Tibial artery (tissue), 4 donors: ENCODE data around the gene CFD.

Experiments
- DNase-seq, 2 donors: peaks; one replicate each; pipeline ENCODE4 v3.0.0-alpha.2; 2019
- H3K27ac ChIP-seq, 2 donors: fragments of 200-600 bp; sonication (generic) in 1 of 2; 1 replicate in 1 of 2; 2 replicates in 1 of 2; pipeline ENCODE4 v1.5.1; 2018 to 2019; ENCODE audit warnings: mild to moderate bottlenecking in 1 of 2
- H3K27me3 ChIP-seq, 2 donors: fragments of 200-600 bp; sonication (generic) in 1 of 2; one replicate each; pipeline versions ENCODE4 v1.5.1 to v1.6.0; 2016 to 2019
- H3K36me3 ChIP-seq, 3 donors: fragments of 200-600 bp; sonication (generic) in 2 of 3; one replicate each; pipeline ENCODE4 v1.5.1; 2016 to 2019; ENCODE audit warnings: mild to moderate bottlenecking in 2 of 3
- H3K4me1 ChIP-seq, 4 donors: fragments of 200-600 bp; sonication (generic) in 2 of 4; 1 replicate in 3 of 4; 2 replicates in 1 of 4; pipeline ENCODE4 v1.5.1; 2016 to 2019
- H3K4me3 ChIP-seq, 2 donors: fragments of 200-600 bp; sonication (generic) in 1 of 2; 1 replicate in 1 of 2; 2 replicates in 1 of 2; pipeline ENCODE4 v1.5.1; 2018 to 2019; ENCODE audit warnings: mild to moderate bottlenecking in 2 of 2
- H3K9me3 ChIP-seq, 3 donors: fragments of 200-600 bp; sonication (generic) in 1 of 3; one replicate each; pipeline ENCODE4 v1.5.1; 2016 to 2019
- CTCF ChIP-seq, 2 experiments: fragments of 200-600 bp in 1 of 2; fragments of 450-650 bp in 1 of 2; IDR thresholded peaks; one replicate each; pipeline ENCODE4 v1.5.1; 2017 to 2019; ENCODE audit warnings: antibody characterized with exemption in 2 of 2, mild to moderate bottlenecking in 1 of 2, moderate library complexity in 1 of 2
- intact Hi-C: fragments of 100-400 bp; cut with DNase I; formaldehyde crosslinking; loops from one replicate; pipeline ENCODE4 v1.15.0; 2023; ENCODE audit warnings: low total_unique reads

Gene CFD

GRCh38 chr19:900302-901111, 41.0 kb downstream of the CFD start:
- Histone ChIP-seq H3K4me1 (peaks cover 0 to 7% (median 0%) of the 10 kb centered on the region in 4 donors), H3K27ac (no peak overlapping the region), H3K27me3 (no peaks in the 10 kb centered on the region), H3K4me3 (no peak overlapping the region), H3K9me3 (no peaks in the 10 kb centered on the region), H3K36me3 (peaks cover 0 to 49% (median 35%) of the 10 kb centered on the region in 3 donors)
- DNase-seq, result no peak
- no peak for TF ChIP-seq CTCF (IDR thresholded peaks at IDR 0.05)
- intact Hi-C loops, result no loop called here

GRCh38 chr19:901216-902092, 42.0 kb downstream of the CFD start:
- no peaks in the 10 kb centered on the region for H3K27me3 ChIP-seq
- no peak for DNase-seq
- H3K9me3 ChIP-seq, result no peaks in the 10 kb centered on the region
- no peak for TF ChIP-seq CTCF (IDR thresholded peaks at IDR 0.05)
- H3K27ac ChIP-seq, result no peak overlapping the region
- H3K4me3 ChIP-seq, result no peak overlapping the region
- H3K4me1 ChIP-seq, result peaks cover 0 to 7% (median 0%) of the 10 kb centered on the region in 4 donors
- intact Hi-C loops, result no loop called here
- peaks cover 0 to 48% (median 35%) of the 10 kb centered on the region in 3 donors for H3K36me3 ChIP-seq

GRCh38 chr19:902093-902370, 42.6 kb downstream of the CFD start:
- H3K9me3 ChIP-seq, result no peaks in the 10 kb centered on the region
- intact Hi-C loops, result no loop called here
- peaks cover 0 to 7% (median 0%) of the 10 kb centered on the region in 4 donors for H3K4me1 ChIP-seq
- no peak overlapping the region for H3K27ac ChIP-seq
- H3K4me3 ChIP-seq, result no peak overlapping the region
- H3K27me3 ChIP-seq, result no peaks in the 10 kb centered on the region
- no peak for DNase-seq
- H3K36me3 ChIP-seq, result peaks cover 0 to 42% (median 33%) of the 10 kb centered on the region in 3 donors
- TF ChIP-seq CTCF (IDR thresholded peaks at IDR 0.05), result no peak

- peaks cover 0 to 7% (median 0%) of the 10 kb centered on the region in 4 donors for H3K4me1 ChIP-seq
- H3K36me3 ChIP-seq, result peaks cover 0 to 36% (median 27%) of the 10 kb centered on the region in 3 donors
- no peak for DNase-seq
- intact Hi-C loops, result no loop called here
- no peaks in the 10 kb centered on the region for H3K27me3 ChIP-seq
- H3K4me3 ChIP-seq, result no peak overlapping the region
- no peak overlapping the region for H3K27ac ChIP-seq
- H3K9me3 ChIP-seq, result no peaks in the 10 kb centered on the region
- TF ChIP-seq CTCF (IDR thresholded peaks at IDR 0.05), result no peak
These were observed 43.2 kb downstream of the CFD start for GRCh38 chr19:902446-903226.

- no peak for DNase-seq
- Histone ChIP-seq H3K27me3 (no peaks in the 10 kb centered on the region), H3K36me3 (peaks cover 0 to 33% (median 27%) of the 10 kb centered on the region in 3 donors), H3K27ac (no peak overlapping the region), H3K4me1 (peaks cover 0 to 7% (median 0%) of the 10 kb centered on the region in 4 donors), H3K4me3 (no peak overlapping the region), H3K9me3 (no peaks in the 10 kb centered on the region)
- TF ChIP-seq CTCF (IDR thresholded peaks at IDR 0.05), result no peak
- intact Hi-C loops, result no loop called here
These were observed 43.9 kb downstream of the CFD start for GRCh38 chr19:903266-903797.
